AG08396 (cell line): ENCODE measurements around the gene HSD17B1.

Experiments
- DNase-seq: peaks from one replicate; pipeline ENCODE4 v3.0.0; 2012; ENCODE audit warnings: low spot score, mixed read lengths

The HSD17B1 gene

GRCh38 chr17:42568341-42569111 lies 15.8 kb downstream of the HSD17B1 start:
- no peak for DNase-seq

- DNase-seq: no peak
Measured at GRCh38 chr17:42571435-42572225, 18.9 kb downstream of the HSD17B1 start.

GRCh38 chr17:42573095-42573494 lies 20.4 kb downstream of the HSD17B1 start:
- no peak for DNase-seq

GRCh38 chr17:42574463-42574862 lies 21.7 kb downstream of the HSD17B1 start:
- DNase-seq: no peak

GRCh38 chr17:42577140-42577531 lies 24.4 kb downstream of the HSD17B1 start:
- DNase-seq: no peak

- DNase-seq: peak; percentile 96
Measured at GRCh38 chr17:42577532-42578281, 25.0 kb downstream of the HSD17B1 start, which contains the start of gene PSMC3IP. PSMC3IP (minus strand) TSS chr17:42577729; CDS start chr17:42577686, 43 bp downstream.

- DNase-seq: peak; percentile 80
Measured at GRCh38 chr17:42578282-42578869, 25.7 kb downstream of the HSD17B1 start.

- DNase-seq: no peak
Measured at GRCh38 chr17:42579794-42580551, 27.2 kb downstream of the HSD17B1 start.

- no peak for DNase-seq
Measured at GRCh38 chr17:42581744-42582270, 29.1 kb downstream of the HSD17B1 start.

- no peak for DNase-seq
Measured at GRCh38 chr17:42584880-42585279, 32.2 kb downstream of the HSD17B1 start.

- DNase-seq: no peak
Measured at GRCh38 chr17:42585353-42585752, 32.6 kb downstream of the HSD17B1 start.

GRCh38 chr17:42586514-42587230 lies 33.9 kb downstream of the HSD17B1 start:
- no peak for DNase-seq

- DNase-seq: no peak
Measured at GRCh38 chr17:42590886-42591285, 38.2 kb downstream of the HSD17B1 start.

- DNase-seq: no peak
Measured at GRCh38 chr17:42591411-42591810, 38.7 kb downstream of the HSD17B1 start.

- no peak for DNase-seq
Measured at GRCh38 chr17:42596386-42596785, 43.7 kb downstream of the HSD17B1 start.

GRCh38 chr17:42598905-42599304 lies 46.2 kb downstream of the HSD17B1 start:
- DNase-seq: no peak

GRCh38 chr17:42603318-42603717 lies 50.6 kb downstream of the HSD17B1 start:
- DNase-seq: no peak
